ENCODE data around the gene MPDU1.
"Not testable (repeated sequence)": the region's sequence is repeated elsewhere in the genome, so short reads cannot be mapped to it uniquely, and the experiment has no call there.

MPDU1 gene

DNA sequence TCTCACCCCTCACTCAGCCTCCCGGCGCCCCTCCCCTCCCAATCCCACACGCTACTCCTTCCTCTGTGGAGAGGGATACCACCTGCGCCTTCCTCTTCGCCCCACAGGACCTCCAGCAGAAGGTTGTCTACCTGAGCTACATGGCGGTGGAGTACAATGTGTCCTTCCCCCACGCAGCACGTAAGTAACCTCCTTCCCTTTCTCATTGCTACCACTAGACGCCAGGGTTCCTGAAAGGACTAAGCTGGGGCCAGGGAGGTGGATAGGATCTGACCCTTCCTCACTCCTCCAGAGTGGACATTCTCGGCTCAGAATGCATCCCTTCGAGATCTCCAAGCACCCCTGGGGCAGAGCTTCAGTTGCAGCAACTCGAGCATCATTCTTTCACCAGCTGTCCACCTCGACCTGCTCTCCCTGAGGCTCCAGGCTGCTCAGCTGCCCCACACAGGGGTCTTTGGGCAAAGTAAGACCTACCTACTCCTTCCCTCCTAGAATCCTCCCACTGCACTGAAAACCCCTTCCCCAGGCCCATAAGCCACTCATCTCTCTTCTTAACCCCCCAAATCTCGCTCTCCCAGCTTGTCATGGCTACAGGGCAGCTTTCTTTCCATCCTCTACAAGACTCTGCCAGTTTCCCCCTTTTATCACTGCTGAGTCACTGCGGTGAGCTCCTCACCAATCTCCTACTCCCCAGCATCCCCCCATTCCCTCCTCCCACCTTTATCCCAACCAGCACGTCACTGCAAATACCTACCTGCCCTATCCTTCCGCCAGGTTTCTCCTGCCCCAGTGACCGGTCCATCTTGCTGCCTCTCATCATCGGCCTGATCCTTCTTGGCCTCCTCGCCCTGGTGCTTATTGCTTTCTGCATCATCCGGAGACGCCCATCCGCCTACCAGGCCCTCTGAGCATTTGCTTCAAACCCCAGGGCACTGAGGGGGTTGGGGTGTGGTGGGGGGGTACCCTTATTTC lies 2.8 kb upstream of the MPDU1 start:
- DNase-seq (ENCODE audit: low read depth in 2 of 3, low spot score in 2 of 3): no peak

DNA sequence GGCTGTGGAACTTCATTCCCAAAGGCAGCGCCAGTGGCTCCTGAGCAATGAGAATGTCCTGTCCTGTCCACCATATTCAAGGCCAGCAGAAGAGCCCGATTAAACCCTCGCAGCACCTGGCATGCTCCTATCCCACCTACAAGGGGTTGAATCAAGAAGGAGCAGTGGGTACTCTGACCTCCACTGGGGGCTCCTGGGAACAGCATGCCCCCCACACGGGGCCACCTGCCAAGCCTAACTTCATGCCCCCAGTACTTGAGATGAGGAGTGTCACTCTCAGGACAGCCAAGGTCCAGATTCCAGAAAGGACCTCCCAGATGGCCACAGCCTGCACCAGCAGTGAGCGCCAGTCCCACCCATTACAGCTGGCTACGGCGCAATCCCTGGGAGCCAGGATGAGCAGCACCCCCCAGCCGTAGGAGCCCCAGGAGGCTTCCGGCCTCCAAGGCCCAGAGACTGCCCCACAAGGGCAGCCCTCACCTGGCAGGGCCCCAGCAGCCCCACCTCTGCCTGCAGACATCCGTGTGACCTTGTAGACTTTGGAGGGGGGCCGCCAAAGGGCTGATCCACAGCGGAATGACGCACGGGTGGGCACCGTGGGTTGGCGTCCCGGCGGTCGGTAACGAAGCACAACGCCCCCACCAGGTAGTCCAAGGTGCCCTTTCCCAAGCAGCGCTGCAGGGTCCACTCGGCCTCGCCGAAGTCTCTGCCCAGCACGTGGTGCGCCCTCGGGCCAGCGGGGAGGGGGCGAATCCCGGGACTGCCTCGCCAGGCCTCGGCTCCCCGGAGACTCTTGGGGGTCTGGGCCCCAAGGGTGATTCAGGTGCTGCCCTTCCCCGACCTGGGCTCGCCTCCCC lies 1.0 kb upstream of the MPDU1 start:
- no peak for DNase-seq (ENCODE audit: low read depth in 2 of 3, low spot score in 2 of 3)

DNA sequence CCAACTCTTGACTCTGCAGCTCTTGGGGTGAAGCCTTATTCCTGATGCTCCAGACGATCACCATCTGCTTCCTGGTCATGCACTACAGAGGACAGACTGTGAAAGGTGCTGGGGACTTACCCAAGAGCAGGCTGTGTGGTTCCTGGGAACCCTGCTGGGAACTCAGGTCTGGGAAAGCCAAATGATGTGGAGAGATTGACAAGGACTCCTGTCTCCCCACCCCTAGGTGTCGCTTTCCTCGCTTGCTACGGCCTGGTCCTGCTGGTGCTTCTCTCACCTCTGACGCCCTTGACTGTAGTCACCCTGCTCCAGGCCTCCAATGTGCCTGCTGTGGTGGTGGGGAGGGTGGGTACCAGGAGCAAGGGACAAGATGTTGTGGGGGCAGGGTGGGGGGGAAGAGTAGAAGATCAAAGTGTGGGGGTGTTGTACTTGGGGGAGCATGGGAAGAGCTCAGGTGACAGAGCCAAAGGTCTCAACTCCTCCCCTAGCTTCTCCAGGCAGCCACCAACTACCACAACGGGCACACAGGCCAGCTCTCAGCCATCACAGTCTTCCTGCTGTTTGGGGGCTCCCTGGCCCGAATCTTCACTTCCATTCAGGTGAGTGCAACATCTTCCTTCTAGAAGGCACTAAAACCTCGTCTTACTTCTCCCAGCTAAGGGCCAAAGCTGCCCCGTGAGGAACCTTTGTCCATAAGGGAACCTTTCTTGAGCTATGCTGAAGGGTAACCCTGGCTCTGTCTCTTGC lies 3.2 kb downstream of the MPDU1 start:
- DNase-seq (ENCODE audit: low read depth in 2 of 3, low spot score in 2 of 3): no peak

DNA sequence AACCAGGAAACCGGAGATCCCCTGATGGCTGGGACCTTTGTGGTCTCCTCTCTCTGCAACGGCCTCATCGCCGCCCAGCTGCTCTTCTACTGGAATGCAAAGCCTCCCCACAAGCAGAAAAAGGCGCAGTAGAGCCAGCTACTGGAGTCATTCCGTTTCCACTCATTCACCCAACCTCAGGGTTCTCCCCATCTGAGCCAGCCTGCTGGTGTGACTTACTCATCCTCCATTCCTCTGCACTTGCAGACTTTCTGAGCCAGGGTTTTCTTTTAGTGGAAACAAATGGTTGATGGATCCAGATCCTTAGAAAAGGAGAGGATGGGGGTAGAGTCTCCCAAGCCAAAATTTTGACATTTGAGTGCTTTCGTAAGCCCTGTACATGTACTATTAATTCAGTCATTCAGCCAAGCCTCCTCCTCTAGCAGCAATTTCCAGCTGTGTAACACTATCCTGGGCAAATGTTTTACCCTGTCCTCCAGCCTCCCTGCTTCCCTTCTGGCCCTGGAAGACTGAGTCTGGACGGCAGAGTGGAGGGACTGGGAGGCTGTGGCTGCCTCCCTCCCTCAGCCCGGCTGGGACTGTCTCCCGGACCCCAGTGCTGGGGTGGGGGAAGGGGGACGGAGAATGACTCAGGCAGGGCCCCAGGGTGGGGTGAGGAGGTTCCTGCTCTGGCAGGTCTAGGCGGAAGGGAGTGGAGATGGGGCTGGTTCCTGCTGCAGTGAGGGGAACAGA lies 3.9 kb downstream of the MPDU1 start:
- DNase-seq (ENCODE audit: low read depth in 2 of 3, low spot score in 2 of 3): no peak

- DNase-seq (ENCODE audit: low read depth in 2 of 3, low spot score in 2 of 3): no peak
These were observed 5.0 kb downstream of the MPDU1 start for GRCh38 chr17:7588553-7589203.

- no peak for DNase-seq (ENCODE audit: low read depth in 2 of 3, low spot score in 2 of 3)
These were observed 5.7 kb downstream of the MPDU1 start for GRCh38 chr17:7589204-7589868.

DNA sequence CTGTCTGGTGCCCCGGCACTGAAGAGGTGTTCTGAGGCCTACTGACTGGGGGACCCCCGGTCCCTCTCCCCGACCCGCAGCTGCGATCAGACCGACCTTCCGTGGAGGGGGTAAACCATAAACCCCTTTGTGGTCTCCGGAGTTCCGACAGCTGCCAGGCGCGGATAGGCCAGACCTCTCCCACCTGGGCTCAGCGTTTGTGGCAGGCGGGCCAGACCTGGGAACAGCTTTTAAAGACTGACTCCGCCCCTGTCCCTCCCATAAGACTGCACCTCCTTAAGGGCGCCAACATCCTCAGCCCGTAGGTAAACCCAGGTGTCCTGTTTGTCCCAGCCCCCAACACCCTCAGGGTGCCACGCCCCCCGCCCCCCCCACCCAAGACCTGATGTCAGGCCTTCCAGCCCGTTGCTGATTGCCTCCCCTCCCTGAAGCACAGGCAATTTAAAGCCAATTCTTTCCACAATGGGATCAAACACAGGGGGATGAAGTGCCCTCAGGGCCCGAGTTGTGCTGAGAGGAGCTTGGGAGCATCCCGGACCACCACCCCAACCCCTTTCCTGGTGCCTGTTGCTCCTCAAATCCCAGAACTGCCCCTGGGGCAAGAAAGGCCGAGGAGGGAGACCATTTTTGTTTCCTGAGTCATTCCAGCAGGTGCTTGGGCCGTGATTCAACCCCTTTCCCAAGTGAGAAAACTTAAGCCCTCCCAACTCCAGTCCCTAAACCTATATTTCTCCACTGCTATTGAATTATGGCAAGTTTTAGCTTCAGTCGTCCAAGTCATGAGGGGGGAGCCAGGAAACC lies 6.4 kb downstream of the MPDU1 start, which contains the start of gene SOX15:
TSS of gene SOX15 (minus strand) at position 204 of the 801 bp plus-strand sequence. CDS start 418 bp downstream, outside the sequence.
- no peak for DNase-seq (ENCODE audit: low read depth in 2 of 3, low spot score in 2 of 3)

DNA sequence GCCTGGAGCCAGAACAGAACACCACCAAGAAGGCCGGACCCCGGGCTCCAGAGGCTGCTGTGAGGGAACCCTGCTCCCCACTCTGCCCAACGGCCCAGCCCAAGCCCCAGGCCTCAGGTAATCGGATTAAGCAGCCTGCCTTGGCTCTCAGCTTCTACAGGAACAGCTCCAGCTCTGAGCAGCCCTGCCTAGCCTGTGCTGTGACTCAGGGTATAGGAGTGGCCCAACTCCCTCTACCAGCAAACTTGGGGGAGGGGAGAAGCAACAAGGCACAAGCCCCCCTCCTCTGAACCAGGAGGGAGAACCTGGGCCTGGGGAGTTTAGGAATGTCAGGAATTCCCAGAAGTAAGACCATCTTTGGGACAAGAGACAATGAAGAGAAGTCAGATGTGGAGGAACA lies 7.1 kb downstream of the MPDU1 start:
- no peak for DNase-seq (ENCODE audit: low read depth in 2 of 3, low spot score in 2 of 3)

DNA sequence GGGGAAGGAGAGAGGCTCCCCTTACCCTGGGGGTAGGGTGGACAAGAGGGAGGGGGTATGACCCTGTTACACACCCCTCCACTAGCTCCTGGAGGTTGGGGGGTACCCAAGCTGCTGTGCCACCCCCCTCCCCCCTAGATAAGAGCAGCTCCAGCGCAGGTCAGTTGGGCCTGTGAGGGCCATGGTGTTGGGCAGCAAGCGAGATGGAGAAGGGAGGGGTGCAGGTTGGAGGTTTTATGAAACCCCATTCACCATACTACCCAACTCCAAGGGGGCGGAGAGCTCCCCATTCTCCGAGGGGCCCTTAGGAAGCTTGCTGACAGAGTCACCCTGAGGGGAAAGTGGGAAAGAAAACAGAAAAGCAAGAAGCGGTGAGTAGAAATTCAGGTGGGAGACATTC lies 7.9 kb downstream of the MPDU1 start:
- DNase-seq (ENCODE audit: low read depth in 2 of 3, low spot score in 2 of 3): no peak

DNA sequence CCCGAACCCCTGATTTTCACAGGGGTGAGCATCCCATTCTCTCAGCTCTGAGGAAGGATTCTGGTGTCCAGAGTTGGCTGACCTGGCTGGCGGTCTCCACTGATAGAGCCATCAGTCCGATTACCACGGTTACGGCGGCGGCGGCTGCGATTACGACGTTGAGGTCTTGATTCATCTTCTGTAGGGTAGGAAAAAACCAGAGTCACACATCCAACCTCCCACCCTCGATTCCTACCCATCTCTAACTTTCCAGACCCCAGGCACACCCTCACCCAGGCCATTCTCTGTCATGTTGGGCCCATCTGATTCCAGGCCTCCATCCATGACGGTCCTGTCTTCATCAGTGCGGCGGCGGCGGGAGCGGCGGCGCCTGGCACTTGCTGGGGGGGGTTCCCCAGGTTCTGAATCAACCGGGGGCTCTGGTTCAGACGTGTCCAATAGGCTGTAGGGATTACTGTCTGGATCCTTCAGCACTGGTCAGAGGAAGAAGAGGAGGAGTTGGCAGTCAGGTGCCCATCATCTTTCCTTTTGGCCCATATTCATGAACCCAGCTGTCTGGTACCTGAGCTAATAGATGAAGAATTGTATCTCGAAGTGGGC lies 8.9 kb downstream of the MPDU1 start:
- no peak for DNase-seq (ENCODE audit: low read depth in 2 of 3, low spot score in 2 of 3)

DNA sequence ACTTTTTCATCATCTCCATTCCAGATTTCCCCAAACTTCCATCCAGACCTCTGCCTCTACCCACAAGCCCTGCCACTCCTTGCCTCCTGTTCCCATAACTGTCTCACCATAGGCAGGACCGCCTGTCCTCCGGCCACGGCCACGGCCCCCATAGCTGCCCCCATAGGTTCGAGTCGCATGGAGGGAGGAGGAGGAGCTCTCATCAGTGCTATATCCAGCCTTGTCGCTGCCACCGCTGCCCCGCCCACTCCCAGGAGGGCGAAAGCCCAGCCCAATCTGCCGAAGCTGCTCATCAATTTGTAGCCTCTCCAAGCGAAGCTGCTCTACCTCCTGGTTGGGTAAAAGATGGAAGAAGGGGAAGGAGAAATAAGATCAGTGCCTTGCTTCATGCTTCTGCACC lies 9.6 kb downstream of the MPDU1 start:
- no peak for DNase-seq (ENCODE audit: low read depth in 2 of 3, low spot score in 2 of 3)

DNA sequence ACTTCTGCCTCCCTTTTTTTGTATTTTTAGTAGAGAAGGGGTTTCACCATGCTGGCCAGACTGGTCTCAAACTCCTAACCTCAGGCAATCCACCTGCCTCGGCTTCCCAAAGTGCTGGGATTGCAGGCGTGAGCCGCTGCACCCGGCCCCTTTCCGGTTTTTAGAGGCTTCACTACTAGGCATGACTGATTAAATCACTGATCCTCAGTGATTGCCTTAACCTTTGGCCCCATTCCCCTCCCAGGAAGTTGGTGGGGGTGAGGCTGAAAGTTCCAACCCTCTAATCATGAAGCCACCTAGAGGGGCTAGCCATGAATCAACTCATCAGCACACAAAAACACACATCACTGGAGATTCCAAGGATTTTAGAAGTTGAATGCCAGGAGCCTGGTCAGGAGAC lies 13.9 kb downstream of the MPDU1 start:
- not testable (repeated sequence) for DNase-seq (ENCODE audit: low read depth in 2 of 3, low spot score in 2 of 3)

DNA sequence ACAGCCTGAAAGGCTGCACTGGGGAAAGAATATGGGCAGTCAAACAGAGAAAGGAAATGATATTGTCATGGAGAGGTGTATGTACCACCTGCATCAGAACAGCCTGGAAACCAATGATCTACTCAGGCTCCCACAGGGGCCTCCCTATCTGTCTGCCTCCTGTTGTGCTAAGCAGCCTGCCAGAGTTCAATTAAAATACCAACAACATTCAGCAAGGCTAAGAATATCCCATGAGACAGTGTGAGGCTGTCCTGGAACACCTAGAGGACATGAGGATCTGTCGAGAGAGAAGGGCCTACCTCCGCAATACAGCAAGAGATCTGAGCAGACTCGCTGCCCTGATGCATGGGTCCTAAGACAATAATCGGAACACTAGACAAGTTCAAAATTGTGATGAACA lies 22.6 kb downstream of the MPDU1 start:
- no peak for DNase-seq (ENCODE audit: low read depth in 2 of 3, low spot score in 2 of 3)

- no peak for DNase-seq (ENCODE audit: low read depth in 2 of 3, low spot score in 2 of 3)
These were observed 27.0 kb downstream of the MPDU1 start for GRCh38 chr17:7610641-7611040.

DNA sequence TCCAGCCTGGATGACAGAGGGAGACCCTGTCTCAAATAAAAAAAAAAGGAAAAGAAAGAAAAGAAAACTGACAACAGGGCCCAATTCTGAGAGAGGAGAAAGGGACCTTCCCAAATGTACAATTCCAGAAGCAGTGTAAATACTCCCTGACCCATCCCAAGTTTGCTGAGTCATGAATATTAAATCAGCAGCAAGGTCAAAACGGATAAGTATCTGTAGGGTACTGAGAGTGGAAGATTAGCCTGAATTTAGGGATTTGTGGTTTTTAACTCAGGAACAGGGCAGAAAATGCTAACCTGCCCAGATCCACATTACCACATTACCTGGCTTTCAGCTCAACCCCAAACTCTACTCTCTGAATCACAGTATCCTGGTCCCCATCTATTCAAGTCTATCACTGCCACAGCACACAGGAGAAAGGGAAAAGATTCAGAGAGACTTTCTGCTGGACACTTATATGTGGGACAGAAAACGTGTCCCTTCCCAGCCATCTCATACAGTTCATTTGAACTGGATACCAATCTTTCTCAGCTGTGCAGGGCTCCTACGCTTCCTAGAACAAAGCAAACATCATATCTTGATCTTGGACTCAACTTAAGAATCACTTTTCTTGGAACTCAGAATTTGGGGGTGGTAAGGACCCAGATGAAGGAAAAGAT lies 28.1 kb downstream of the MPDU1 start:
- no peak for DNase-seq (ENCODE audit: low read depth in 2 of 3, low spot score in 2 of 3)

GRCh38 chr17:7612294-7612640 lies 28.6 kb downstream of the MPDU1 start:
- DNase-seq (ENCODE audit: low read depth in 2 of 3, low spot score in 2 of 3): no peak

- DNase-seq (ENCODE audit: low read depth in 2 of 3, low spot score in 2 of 3): no peak
These were observed 30.2 kb downstream of the MPDU1 start for GRCh38 chr17:7613769-7614424.

Measured in activated CD8-positive, alpha-beta memory T cell treated with anti-CD3 and anti-CD28 coated beads for 48 hours (primary cell).